22Rv1 (cell line): ENCODE measurements around the gene LTBP1.

Experiments used
- H3K27ac ChIP-seq: fragments of 450-650 bp; 2 replicates; pipeline ENCODE4 v1.5.1; 2017
- ZFX ChIP-seq: fragments of 450-650 bp; IDR thresholded peaks from 2 replicates; pipeline ENCODE4 v1.6.1; 2017; ENCODE audit warnings: antibody characterized with exemption, borderline replicate concordance
- TF ChIP-seq, protein P1 (sequence below): fragments of 450-650 bp; IDR thresholded peaks from 2 replicates; pipeline ENCODE4 v1.5.1; 2017; ENCODE audit warnings: mild to moderate bottlenecking

LTBP1 gene

DNA sequence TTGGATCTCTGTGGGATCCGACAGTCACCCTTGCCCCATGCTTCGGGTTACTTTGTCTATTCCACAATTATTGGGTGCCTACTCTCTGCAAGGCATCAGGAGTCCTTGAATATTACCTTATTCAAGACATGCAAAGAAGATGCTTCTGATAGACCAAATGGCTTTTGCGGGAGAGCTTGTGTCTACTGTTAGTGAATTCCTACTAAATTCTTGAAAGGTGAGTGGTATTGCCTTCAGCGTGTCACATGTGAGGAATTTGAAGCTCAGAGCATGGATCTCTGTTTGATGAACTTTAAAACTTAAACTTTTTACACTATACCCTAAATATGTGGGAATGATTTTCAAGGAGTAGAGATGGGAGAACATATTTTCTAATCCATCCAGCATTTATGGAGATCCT, 184.4 kb downstream of the LTBP1 start:
- H3K27ac ChIP-seq: no peak overlapping the region
- TF ChIP-seq ZFX: no peak
- TF ChIP-seq, protein P1, sequence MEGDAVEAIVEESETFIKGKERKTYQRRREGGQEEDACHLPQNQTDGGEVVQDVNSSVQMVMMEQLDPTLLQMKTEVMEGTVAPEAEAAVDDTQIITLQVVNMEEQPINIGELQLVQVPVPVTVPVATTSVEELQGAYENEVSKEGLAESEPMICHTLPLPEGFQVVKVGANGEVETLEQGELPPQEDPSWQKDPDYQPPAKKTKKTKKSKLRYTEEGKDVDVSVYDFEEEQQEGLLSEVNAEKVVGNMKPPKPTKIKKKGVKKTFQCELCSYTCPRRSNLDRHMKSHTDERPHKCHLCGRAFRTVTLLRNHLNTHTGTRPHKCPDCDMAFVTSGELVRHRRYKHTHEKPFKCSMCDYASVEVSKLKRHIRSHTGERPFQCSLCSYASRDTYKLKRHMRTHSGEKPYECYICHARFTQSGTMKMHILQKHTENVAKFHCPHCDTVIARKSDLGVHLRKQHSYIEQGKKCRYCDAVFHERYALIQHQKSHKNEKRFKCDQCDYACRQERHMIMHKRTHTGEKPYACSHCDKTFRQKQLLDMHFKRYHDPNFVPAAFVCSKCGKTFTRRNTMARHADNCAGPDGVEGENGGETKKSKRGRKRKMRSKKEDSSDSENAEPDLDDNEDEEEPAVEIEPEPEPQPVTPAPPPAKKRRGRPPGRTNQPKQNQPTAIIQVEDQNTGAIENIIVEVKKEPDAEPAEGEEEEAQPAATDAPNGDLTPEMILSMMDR: no peak

DNA sequence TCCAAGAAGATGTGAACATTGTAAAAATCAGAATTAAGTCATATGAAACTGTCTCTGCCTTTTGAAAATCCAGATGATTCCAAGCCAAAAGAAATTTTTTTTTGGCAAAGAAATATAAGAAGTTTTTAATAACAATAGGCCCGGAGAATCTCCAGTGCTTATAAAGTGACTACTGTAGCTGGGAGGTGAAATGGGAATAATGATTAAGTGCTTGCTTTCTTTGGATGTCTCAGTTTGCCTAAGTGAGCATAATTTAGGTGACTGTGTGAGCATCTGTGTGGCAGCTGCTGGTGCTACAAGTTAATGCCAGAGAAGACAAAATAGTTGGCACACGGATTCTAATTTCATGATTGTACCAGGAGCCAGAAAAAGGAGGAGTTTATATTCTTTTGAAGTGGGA, 185.0 kb downstream of the LTBP1 start:
- H3K27ac ChIP-seq: no peak overlapping the region

DNA sequence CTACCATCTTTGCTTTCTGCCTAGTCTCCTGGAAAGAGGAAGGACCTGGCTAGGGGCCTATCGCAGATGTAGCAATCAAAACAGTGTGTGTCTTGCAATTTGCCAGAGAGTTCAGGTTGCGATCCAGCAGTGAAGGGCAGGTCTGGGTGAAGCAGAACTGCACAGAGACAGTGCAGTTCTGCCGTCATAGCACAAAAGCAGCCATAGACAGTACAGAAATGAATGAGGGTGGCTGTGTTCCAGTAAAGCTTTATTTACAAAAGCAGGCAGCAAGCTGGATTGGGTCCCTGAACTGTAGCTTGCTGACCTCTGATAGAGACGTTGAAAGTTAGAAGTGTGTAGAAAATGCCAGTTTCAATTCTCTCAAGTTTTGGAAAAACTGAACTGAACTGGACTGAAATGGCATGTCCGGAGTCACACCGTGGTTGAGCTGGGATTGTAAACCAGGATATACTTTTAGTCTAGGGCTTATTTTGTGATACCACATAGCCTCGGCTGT, 186.8 kb downstream of the LTBP1 start:
- H3K27ac ChIP-seq: no peak overlapping the region
- no peak for TF ChIP-seq ZFX
- TF ChIP-seq, protein P1: no peak

More for the DNA sequence above, 185.0 kb downstream of the LTBP1 start:
- no peak for TF ChIP-seq ZFX
- TF ChIP-seq, protein P1: no peak

DNA sequence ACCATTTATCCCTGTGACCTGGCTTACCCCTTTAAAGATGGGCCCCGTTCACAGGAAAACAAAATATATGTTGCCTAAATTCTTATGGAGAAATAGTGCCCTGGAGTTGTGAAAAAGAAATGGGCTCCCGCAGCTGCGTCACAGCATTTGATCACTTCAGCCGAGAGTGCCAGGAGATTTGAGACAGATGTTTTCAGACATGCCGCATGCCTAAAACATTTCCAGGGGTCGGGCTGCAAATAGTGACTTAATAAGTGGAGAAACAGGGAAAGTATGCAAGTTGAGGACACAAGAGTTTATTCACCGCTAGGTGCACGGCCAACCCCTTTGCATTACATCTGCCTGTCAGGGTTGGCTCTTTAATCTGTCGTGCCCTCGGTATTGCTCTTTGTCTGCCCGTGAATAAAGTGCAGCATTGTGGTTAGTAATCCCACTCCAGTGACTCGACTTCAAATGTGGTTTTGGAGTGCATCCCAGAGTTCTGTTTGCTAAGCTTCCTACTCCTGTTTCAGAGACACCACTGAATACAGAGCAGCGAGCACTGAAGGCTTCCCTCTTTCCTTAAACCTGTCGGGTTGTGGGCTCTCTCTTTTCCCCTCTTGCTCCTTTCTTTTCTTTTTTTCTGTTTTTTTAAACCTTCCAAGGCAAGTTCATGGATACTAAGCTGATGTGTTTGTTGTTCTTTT, 187.5 kb downstream of the LTBP1 start:
- TF ChIP-seq, protein P1: no peak
- no peak for TF ChIP-seq ZFX
- H3K27ac ChIP-seq: no peak overlapping the region

DNA sequence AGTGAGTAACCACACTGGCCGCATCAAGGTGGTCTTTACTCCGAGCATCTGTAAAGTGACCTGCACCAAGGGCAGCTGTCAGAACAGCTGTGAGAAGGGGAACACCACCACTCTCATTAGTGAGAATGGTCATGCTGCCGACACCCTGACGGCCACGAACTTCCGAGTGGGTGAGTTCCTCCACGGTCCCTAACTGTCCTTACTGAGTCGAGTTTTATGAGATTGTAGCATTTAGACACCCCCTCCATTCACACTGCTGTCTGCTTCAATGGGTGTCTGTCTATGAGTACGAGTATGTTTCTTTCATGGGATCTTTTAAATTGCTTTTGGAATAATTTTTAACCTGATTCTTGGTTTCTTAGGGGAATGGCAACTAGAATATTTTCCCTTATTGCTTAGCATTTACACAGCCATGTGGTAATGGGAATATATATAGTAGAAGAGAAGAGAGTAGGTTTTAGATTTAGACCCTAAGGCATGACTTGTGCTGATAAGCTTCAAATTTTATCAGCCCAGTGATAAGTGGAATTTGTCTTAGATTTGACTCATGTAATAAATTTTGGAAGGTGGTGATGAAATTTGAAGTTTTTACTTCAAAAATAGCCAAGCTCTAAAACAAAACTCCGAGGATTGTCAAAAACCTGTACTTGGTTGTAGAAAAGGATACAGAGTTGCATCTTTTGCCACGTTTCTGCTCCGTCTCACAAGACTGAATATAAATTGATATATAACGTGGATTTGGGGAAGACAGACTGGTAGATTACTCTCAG, 188.2 kb downstream of the LTBP1 start:
- TF ChIP-seq, protein P1: no peak
- TF ChIP-seq ZFX: no peak
- no peak overlapping the region for H3K27ac ChIP-seq

DNA sequence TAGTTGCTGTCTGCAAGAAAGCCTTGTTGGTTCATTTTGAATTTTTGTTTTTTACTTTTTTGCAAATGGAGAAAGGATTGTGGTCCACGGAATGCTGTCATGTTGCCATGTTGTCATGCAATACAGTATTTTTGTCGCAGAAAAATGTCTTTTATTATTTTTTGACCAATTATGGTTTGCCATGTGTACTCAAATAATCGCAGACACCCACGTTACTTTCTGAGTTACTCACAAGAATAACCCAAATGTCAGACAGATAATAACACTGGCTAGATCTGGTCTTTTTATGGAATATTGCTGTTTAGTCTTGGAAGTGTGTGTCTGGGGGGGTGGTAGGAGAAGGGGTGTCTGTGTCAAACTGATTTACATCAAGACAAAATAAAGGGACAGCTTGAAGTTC, 188.9 kb downstream of the LTBP1 start:
- no peak for TF ChIP-seq ZFX
- TF ChIP-seq, protein P1: no peak
- H3K27ac ChIP-seq: no peak overlapping the region

DNA sequence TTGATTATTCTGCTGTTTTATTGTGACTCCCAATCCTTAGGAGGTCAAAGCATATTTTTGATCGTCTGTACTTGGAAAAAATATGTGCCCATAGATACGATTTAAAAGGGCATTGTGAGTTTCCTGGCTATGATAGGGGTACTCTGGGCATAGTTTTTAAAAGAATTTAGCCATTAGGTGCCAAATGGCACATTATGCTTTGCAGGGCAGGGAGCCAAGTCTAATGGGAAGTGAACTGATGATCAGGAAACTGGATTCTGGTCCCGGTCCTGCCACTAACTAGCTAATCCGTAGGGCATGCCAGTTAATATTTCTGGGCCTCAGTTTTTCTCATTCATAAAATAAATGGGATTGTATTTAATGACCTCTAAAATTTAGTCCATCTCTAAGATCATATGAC, 189.3 kb downstream of the LTBP1 start:
- TF ChIP-seq ZFX: no peak
- TF ChIP-seq, protein P1: no peak
- H3K27ac ChIP-seq: no peak overlapping the region
